K562 (cell line): ENCODE measurements around the gene SCYL1. TPM values are rescaled to one million over a fixed set of nuclear protein-coding genes. Genes with fewer than 3 reads are reported as not detected.

Experiments used
- ATF1 ChIP-seq, 2 experiments: fragments of 450-650 bp in 1 of 2; IDR thresholded peaks; 2 replicates each; pipeline ENCODE4 v1.6.1; 2016; ENCODE audit warnings: missing compliant biosample characterization in 1 of 2, missing genetic modification characterization in 1 of 2
- ATF3 ChIP-seq, 2 experiments: fragments of 450-650 bp in 1 of 2; sonication (generic) in 1 of 2; formaldehyde crosslinking in 1 of 2; IDR thresholded peaks in 1 of 2; conservative IDR thresholded peaks in 1 of 2; 2 replicates each; pipeline versions ENCODE4 v1.6.1 to v1.8.1; 2016 to 2023; ENCODE audit warnings: mild to moderate bottlenecking in 2 of 2, moderate library complexity in 2 of 2, inconsistent platforms in 1 of 2, missing genetic modification reagents in 1 of 2
- DDX20 ChIP-seq: fragments of 450-650 bp; IDR thresholded peaks from 2 replicates; pipeline ENCODE4 v1.6.1; 2016; ENCODE audit warnings: missing genetic modification characterization, low read depth, mild to moderate bottlenecking, missing compliant biosample characterization, moderate library complexity
- E4F1 ChIP-seq: fragments of 250-450 bp; sonication (Bioruptor Pico); IDR thresholded peaks from 2 replicates; pipeline ENCODE4 v1.5.0; 2021; ENCODE audit warnings: mild to moderate bottlenecking, borderline replicate concordance
- ESRRA ChIP-seq: fragments of 450-650 bp; IDR thresholded peaks from 2 replicates; pipeline ENCODE4 v1.6.1; 2014; ENCODE audit warnings: low read depth, mild to moderate bottlenecking, moderate library complexity, borderline replicate concordance
- ETS2 ChIP-seq: IDR thresholded peaks from 2 replicates; pipeline ENCODE4 v1.6.1; 2016; ENCODE audit warnings: borderline replicate concordance, missing genetic modification characterization, mild to moderate bottlenecking, moderate library complexity, missing compliant biosample characterization; ENCODE audit not compliant: poor library complexity, severe bottlenecking
- GABPB1 ChIP-seq: sonication (generic); formaldehyde crosslinking; IDR thresholded peaks from 2 replicates; pipeline ENCODE4 v1.8.0; 2022; ENCODE audit warnings: mild to moderate bottlenecking, missing genetic modification reagents
- HDAC1 ChIP-seq, 2 experiments: fragments of 450-650 bp; IDR thresholded peaks; 2 replicates each; pipeline ENCODE4 v1.6.1; 2016 to 2017; ENCODE audit warnings: inconsistent platforms in 1 of 2, mild to moderate bottlenecking in 1 of 2, moderate library complexity in 1 of 2
- MAFK ChIP-seq: IDR thresholded peaks from 2 replicates; pipeline ENCODE4 v1.6.1; 2011; ENCODE audit warnings: low read length, improper control_type of control experiment
- MBD2 ChIP-seq: sonication (generic); IDR thresholded peaks from 2 replicates; pipeline ENCODE4 v1.6.1; 2016; ENCODE audit warnings: low read depth, borderline replicate concordance
- NCOA6 ChIP-seq: fragments of 450-650 bp; IDR thresholded peaks from 2 replicates; pipeline ENCODE4 v1.6.1; 2017; ENCODE audit warnings: mild to moderate bottlenecking
- NFRKB ChIP-seq: fragments of 450-650 bp; IDR thresholded peaks from 2 replicates; pipeline ENCODE4 v1.6.1; 2016; ENCODE audit warnings: low read depth
- PHF21A ChIP-seq: fragments of 450-650 bp; IDR thresholded peaks from 2 replicates; pipeline ENCODE4 v1.6.1; 2017; ENCODE audit warnings: low read depth, borderline replicate concordance
- POLR2AphosphoS5 ChIP-seq: IDR thresholded peaks from 2 replicates; pipeline ENCODE4 v1.6.1; 2011; ENCODE audit warnings: mild to moderate bottlenecking, low read depth, low read length, moderate library complexity; ENCODE audit not compliant: control insufficient read depth, insufficient read depth
- RHOXF2B ChIP-seq: fragments of 250-450 bp; sonication (Bioruptor Pico); conservative IDR thresholded peaks from 2 replicates; pipeline ENCODE4 v1.5.1; 2021
- SFPQ ChIP-seq: fragments of 200-400 bp; formaldehyde crosslinking; IDR thresholded peaks from 2 replicates; pipeline ENCODE4 v1.6.1; 2017; ENCODE audit warnings: mild to moderate bottlenecking, low read depth, low read length, moderate library complexity
- SNIP1 ChIP-seq: fragments of 450-650 bp; IDR thresholded peaks from 2 replicates; pipeline ENCODE4 v1.7.1; 2017; ENCODE audit warnings: low read depth, mild to moderate bottlenecking
- SP1 ChIP-seq: sonication (generic); formaldehyde crosslinking; IDR thresholded peaks from 2 replicates; pipeline ENCODE4 v1.8.1; 2022; ENCODE audit warnings: mild to moderate bottlenecking, missing genetic modification reagents
- TCF3 ChIP-seq: sonication (generic); formaldehyde crosslinking; IDR thresholded peaks from 2 replicates; pipeline ENCODE4 v1.4.0; 2020; ENCODE audit warnings: mild to moderate bottlenecking, missing genetic modification reagents
- ZNF511 ChIP-seq: sonication (generic); formaldehyde crosslinking; IDR thresholded peaks from 2 replicates; pipeline ENCODE4 v1.8.0; 2022; ENCODE audit warnings: mild to moderate bottlenecking, missing genetic modification reagents
- ZNF561 ChIP-seq: fragments of 450-650 bp; formaldehyde crosslinking; conservative IDR thresholded peaks from 2 replicates; pipeline ENCODE4 v1.4.0; 2020; ENCODE audit warnings: mild to moderate bottlenecking, moderate library complexity
- polyA plus RNA-seq, 8 experiments: library from polyadenylated mRNA; depleted of rRNA in 4 of 8; stranded (reverse) in 5 of 8; unstranded in 3 of 8; fragments of >200 nt; fragmentation: Nextera tagmentation in 2 of 8; fragmentation: Illumina TruSeq in 1 of 8; extraction: Ambion mirVana in 2 of 8; extraction: Trizol in 1 of 8; gene quantifications; 2 replicates each; pipeline versions ENCODE4 v1.2.1 to v1.2.3, GENCODE V29; 2011 to 2014; ENCODE audit warnings: inconsistent platforms in 1 of 8, missing spikeins in 1 of 8
- total RNA-seq, 7 experiments: library from RNA; depleted of rRNA in 6 of 7; stranded (reverse); fragments of >200 nt in 6 of 7; fragmentation: Illumina TruSeq in 2 of 7; extraction: Trizol in 2 of 7; gene quantifications; 2 replicates each; pipeline versions ENCODE4 v1.2.1 to v1.2.3, GENCODE V29; 2011 to 2021; ENCODE audit warnings: low replicate concordance in 1 of 7

The SCYL1 gene
- total and polyA plus RNA-seq, 9 of the 15 experiments (the other 6 are each of a cell fraction or from before 2014, with no cell fraction given): 1.9 to 145 (median 57.6) TPM

- TF ChIP-seq SFPQ: no peak
- no peak for TF ChIP-seq NCOA6
- TF ChIP-seq ATF3 (IDR thresholded peaks at IDR 0.05): no peak
- TF ChIP-seq ATF3 (CRISPR knock-in tag; conservative IDR thresholded peaks at IDR 0.05): peak; percentile 12; the same call in 1 of the 2 replicates
- TF ChIP-seq ATF1 (CRISPR knock-in tag; IDR thresholded peaks at IDR 0.05): no peak
- peak; percentile 50 for TF ChIP-seq ATF1 (tag; IDR thresholded peaks at IDR 0.05)
- TF ChIP-seq MAFK: no peak
- TF ChIP-seq DDX20: no peak
- no peak for TF ChIP-seq NFRKB
- no peak for TF ChIP-seq PHF21A
- TF ChIP-seq SNIP1: no peak
- TF ChIP-seq ESRRA: peak; percentile 80; the same call in 1 of the 2 replicates
- no peak for TF ChIP-seq ETS2 (tag)
- no peak for TF ChIP-seq GABPB1
- TF ChIP-seq HDAC1 (IDR thresholded peaks at IDR 0.05): peak in 1 of 2 experiments; percentile 1; a peak in 1 of 4 replicates
- TF ChIP-seq TCF3 (CRISPR knock-in tag): no peak
- no peak for TF ChIP-seq ZNF561
- 0 out of 2 replicates have a peak, but pooled peaks have one; percentile 8 for TF ChIP-seq MBD2
- no peak; the same call in 1 of the 2 replicates for TF ChIP-seq ZNF511
- no peak for TF ChIP-seq POLR2AphosphoS5
- TF ChIP-seq RHOXF2B: no peak
- peak; percentile 8; the same call in 1 of the 2 replicates for TF ChIP-seq SP1 (CRISPR knock-in tag)
- no peak for TF ChIP-seq E4F1
Observed at GRCh38 chr11:65575568-65576231, 50.8 kb downstream of the SCYL1 start, which contains the start of gene EHBP1L1 (continued).
